Brain microvascular endothelial cell (primary cell): ENCODE data around the gene DDX31.

Source experiments
- DNase-seq: peaks from one replicate; pipeline ENCODE4 v3.0.0-alpha.2; 2020
- H3K27ac ChIP-seq: fragments of 250-450 bp; sonication (Bioruptor Pico); 2 replicates; pipeline ENCODE4 v1.5.1; 2020; ENCODE audit warnings: mild to moderate bottlenecking, moderate library complexity
- H3K27me3 ChIP-seq: fragments of 250-450 bp; sonication (Bioruptor Pico); replicated peaks from 2 replicates; pipeline ENCODE4 v1.5.1; 2020; ENCODE audit warnings: mild to moderate bottlenecking
- H3K36me3 ChIP-seq: fragments of 250-450 bp; sonication (Bioruptor Pico); replicated peaks from 2 replicates; pipeline ENCODE4 v1.5.1; 2020; ENCODE audit warnings: mild to moderate bottlenecking
- H3K4me3 ChIP-seq: 2 replicates; pipeline ENCODE4 v1.5.1; 2011; ENCODE audit warnings: low read depth, mild to moderate bottlenecking, control low read depth, low read length, moderate library complexity
- CTCF ChIP-seq: IDR thresholded peaks from 2 replicates; pipeline ENCODE4 v1.5.1; 2011; ENCODE audit warnings: low read depth, mild to moderate bottlenecking, moderate library complexity, low read length, control low read depth, inconsistent platforms; ENCODE audit errors: missing control alignments
- in situ Hi-C: cut with HindIII; loops from 2 replicates; pipeline ENCODE4 v1.10.0; 2017; ENCODE audit warnings: low sequenced_read_pairs, low pct_ligation_motif_present

The DDX31 gene

GRCh38 chr9:132671620-132672412 is 2.0 kb upstream of the DDX31 start:
- TF ChIP-seq CTCF: no peak
- DNase-seq: no peak
- peak overlapping the region; percentile 94 for H3K27ac ChIP-seq
- H3K4me3 ChIP-seq: peak overlapping the region; percentile 95
- in situ Hi-C loops: no loop called here
- H3K36me3 ChIP-seq: no peaks in the 10 kb centered on the region
- H3K27me3 ChIP-seq: no peaks in the 10 kb centered on the region

- H3K27ac ChIP-seq: peak within 1 kb of the TSS; percentile 94
- no peaks in the 10 kb centered on the region for H3K36me3 ChIP-seq
- peak within 1 kb of the TSS; percentile 95 for H3K4me3 ChIP-seq
- TF ChIP-seq CTCF: no peak
- no peaks in the 10 kb centered on the region for H3K27me3 ChIP-seq
- DNase-seq: peak; percentile 14
- in situ Hi-C loops: no loop called here
Measured at GRCh38 chr9:132670457-132671391, 941 bp upstream of the DDX31 start, which contains the start of gene GTF3C4. Gene GTF3C4 (plus strand): TSS chr9:132670464. CDS start chr9:132670599, 135 bp downstream.

- H3K36me3 ChIP-seq: no peaks in the 10 kb centered on the region
- TF ChIP-seq CTCF: no peak
- DNase-seq: peak; percentile 61
- peak overlapping the region; percentile 94 for H3K27ac ChIP-seq
- in situ Hi-C loops: no loop called here
- no peaks in the 10 kb centered on the region for H3K27me3 ChIP-seq
- H3K4me3 ChIP-seq: peak overlapping the region; percentile 95
Measured at GRCh38 chr9:132669319-132669697, 475 bp downstream of the DDX31 start.

- no peak for DNase-seq
- H3K36me3 ChIP-seq: peaks cover 24% of the 10 kb centered on the region
- TF ChIP-seq CTCF: no peak
- no peak overlapping the region for H3K4me3 ChIP-seq
- H3K27me3 ChIP-seq: no peaks in the 10 kb centered on the region
- in situ Hi-C loops: no loop called here
- no peak overlapping the region for H3K27ac ChIP-seq
Measured at GRCh38 chr9:132663851-132664250, 5.9 kb downstream of the DDX31 start.

- peaks cover 27% of the 10 kb centered on the region for H3K36me3 ChIP-seq
- no peak overlapping the region for H3K27ac ChIP-seq
- no peak overlapping the region for H3K4me3 ChIP-seq
- no peak for TF ChIP-seq CTCF
- in situ Hi-C loops: no loop called here
- H3K27me3 ChIP-seq: no peaks in the 10 kb centered on the region
- DNase-seq: no peak
Measured at GRCh38 chr9:132663117-132663516, 6.7 kb downstream of the DDX31 start.
